ENCODE measurements around the gene NR6A1. TPM values are rescaled to one million over a fixed set of nuclear protein-coding genes. Genes with fewer than 3 reads are reported as not detected.

Gene NR6A1
- polyA plus RNA-seq, 1 donor from 2014 or later = 4.3 TPM

GRCh38 chr9:124555043-124555442 lies 216.1 kb downstream of the NR6A1 start:
- Histone ChIP-seq H3K79me2 (replicated peaks; ENCODE audit: insufficient read depth, low read length) (no peaks in the 10 kb centered on the region), H4K20me1 (ENCODE audit: insufficient read depth) (no peaks in the 10 kb centered on the region), H3K27ac (ENCODE audit: low read length) (no peak overlapping the region), H3K27me3 (ENCODE audit: insufficient read depth, low read depth, low read length) (no peaks in the 10 kb centered on the region), H3K9me2 (ENCODE audit: insufficient read depth, low read length) (no peaks in the 10 kb centered on the region), H3K9me3 (ENCODE audit: low read length) (no peaks in the 10 kb centered on the region), H3F3A (ENCODE audit: insufficient read depth, low read length, poor library complexity, severe bottlenecking) (no peaks in the 10 kb centered on the region), H3K4me2 (ENCODE audit: low read length) (no peak overlapping the region), H3K9ac (ENCODE audit: low read length) (no peak overlapping the region), H3K36me3 (ENCODE audit: insufficient read depth, low read length) (no peaks in the 10 kb centered on the region), H3K4me3 (ENCODE audit: low read length) (no peak overlapping the region), H2AFZ (ENCODE audit: low read depth, low read length) (no peak overlapping the region)
- TF ChIP-seq RAD21 (conservative IDR thresholded peaks at IDR 0.05) (no peak), MXI1 (conservative IDR thresholded peaks at IDR 0.05; ENCODE audit: poor library complexity, severe bottlenecking) (no peak), EP300 (conservative IDR thresholded peaks at IDR 0.05; ENCODE audit: poor library complexity, severe bottlenecking) (no peak), TAF1 (IDR thresholded peaks at IDR 0.05; ENCODE audit: low read depth) (no peak), SMC3 (conservative IDR thresholded peaks at IDR 0.05; ENCODE audit: poor library complexity) (no peak), EZH2 (IDR thresholded peaks at IDR 0.05; ENCODE audit: borderline replicate concordance, insufficient read depth, low read length, poor library complexity, severe bottlenecking) (no peak)

GRCh38 chr9:124553738-124554137 lies 217.4 kb downstream of the NR6A1 start:
- Histone ChIP-seq H3K27ac (ENCODE audit: low read length) (no peak overlapping the region), H3K9ac (ENCODE audit: low read length) (no peak overlapping the region), H4K20me1 (ENCODE audit: insufficient read depth) (no peaks in the 10 kb centered on the region), H2AFZ (ENCODE audit: low read depth, low read length) (no peak overlapping the region), H3K4me3 (ENCODE audit: low read length) (no peak overlapping the region), H3K9me3 (ENCODE audit: low read length) (no peaks in the 10 kb centered on the region), H3K36me3 (ENCODE audit: insufficient read depth, low read length) (no peaks in the 10 kb centered on the region), H3K9me2 (ENCODE audit: insufficient read depth, low read length) (no peaks in the 10 kb centered on the region), H3K79me2 (replicated peaks; ENCODE audit: insufficient read depth, low read length) (no peaks in the 10 kb centered on the region), H3F3A (ENCODE audit: insufficient read depth, low read length, poor library complexity, severe bottlenecking) (no peaks in the 10 kb centered on the region), H3K4me2 (ENCODE audit: low read length) (no peak overlapping the region), H3K27me3 (ENCODE audit: insufficient read depth, low read depth, low read length) (no peaks in the 10 kb centered on the region)
- TF ChIP-seq CTCF (IDR thresholded peaks at IDR 0.05; ENCODE audit: poor library complexity, severe bottlenecking) (no peak), REST (IDR thresholded peaks at IDR 0.05; ENCODE audit: borderline replicate concordance) (no peak), EP300 (conservative IDR thresholded peaks at IDR 0.05; ENCODE audit: poor library complexity, severe bottlenecking) (no peak), SMC3 (conservative IDR thresholded peaks at IDR 0.05; ENCODE audit: poor library complexity) (no peak)

- no peak overlapping the region for H2AFZ ChIP-seq (ENCODE audit: low read depth, low read length)
Observed at GRCh38 chr9:124552273-124552605, 218.9 kb downstream of the NR6A1 start.

More at GRCh38 chr9:124552273-124552605, 218.9 kb downstream of the NR6A1 start:
- Histone ChIP-seq H3K9ac (ENCODE audit: low read length) (no peak overlapping the region), H3K27me3 (ENCODE audit: insufficient read depth, low read depth, low read length) (no peaks in the 10 kb centered on the region), H3K27ac (ENCODE audit: low read length) (no peak overlapping the region), H3K36me3 (ENCODE audit: insufficient read depth, low read length) (no peaks in the 10 kb centered on the region), H4K20me1 (ENCODE audit: insufficient read depth) (no peaks in the 10 kb centered on the region), H3K79me2 (replicated peaks; ENCODE audit: insufficient read depth, low read length) (no peaks in the 10 kb centered on the region), H3F3A (ENCODE audit: insufficient read depth, low read length, poor library complexity, severe bottlenecking) (no peaks in the 10 kb centered on the region), H3K9me2 (ENCODE audit: insufficient read depth, low read length) (no peaks in the 10 kb centered on the region), H3K4me3 (ENCODE audit: low read length) (no peak overlapping the region), H3K4me2 (ENCODE audit: low read length) (no peak overlapping the region), H3K9me3 (ENCODE audit: low read length) (no peaks in the 10 kb centered on the region)
- TF ChIP-seq RAD21 (conservative IDR thresholded peaks at IDR 0.05) (no peak), EP300 (conservative IDR thresholded peaks at IDR 0.05; ENCODE audit: poor library complexity, severe bottlenecking) (no peak), CTCF (IDR thresholded peaks at IDR 0.05; ENCODE audit: poor library complexity, severe bottlenecking) (no peak), MXI1 (conservative IDR thresholded peaks at IDR 0.05; ENCODE audit: poor library complexity, severe bottlenecking) (no peak), EZH2 (IDR thresholded peaks at IDR 0.05; ENCODE audit: borderline replicate concordance, insufficient read depth, low read length, poor library complexity, severe bottlenecking) (no peak), POLR2AphosphoS5 (IDR thresholded peaks at IDR 0.05) (no peak), REST (IDR thresholded peaks at IDR 0.05; ENCODE audit: borderline replicate concordance) (no peak), TAF1 (IDR thresholded peaks at IDR 0.05; ENCODE audit: low read depth) (no peak), SMC3 (conservative IDR thresholded peaks at IDR 0.05; ENCODE audit: poor library complexity) (no peak)
